H1 (cell line): ENCODE measurements around the gene TTC38. TPM values are rescaled to one million over a fixed set of nuclear protein-coding genes. Genes with fewer than 3 reads are reported as not detected.

ENCODE experiments used
- FOSL1 ChIP-seq: IDR thresholded peaks from 2 replicates; pipeline ENCODE4 v1.6.1; 2011; ENCODE audit warnings: mild to moderate bottlenecking, low read depth, low read length, moderate library complexity; ENCODE audit not compliant: insufficient read depth
- JUND ChIP-seq: IDR thresholded peaks from 2 replicates; pipeline ENCODE4 v1.6.1; 2011; ENCODE audit warnings: mild to moderate bottlenecking, improper control_type of control experiment, low read length
- SIRT6 ChIP-seq: IDR thresholded peaks from one replicate; pipeline ENCODE4 v1.7.1; 2012; ENCODE audit warnings: low read length, inconsistent platforms
- SP4 ChIP-seq: IDR thresholded peaks from 2 replicates; pipeline ENCODE4 v1.6.1; 2012; ENCODE audit warnings: low read length, inconsistent platforms
- polyA plus RNA-seq, 7 experiments: library from polyadenylated mRNA; depleted of rRNA in 3 of 7; stranded (reverse) in 5 of 7; unstranded in 2 of 7; fragments of >200 nt in 5 of 7; fragments of 200-250 nt in 2 of 7; gene quantifications; 1 replicate in 5 of 7; 2 replicates in 1 of 7; 4 replicates in 1 of 7; pipeline versions ENCODE4 v1.2.1 to v1.2.3, GENCODE V29; 2011 to 2013; ENCODE audit warnings: missing spikeins in 2 of 7, mixed read lengths in 2 of 7
- total RNA-seq: library from RNA; stranded (reverse); fragmentation: NEBNext Ultra II Directional; extraction: Animal tissue kit (Norgen Biotek cat#: 25700); gene quantifications from 2 replicates; pipeline ENCODE4 v1.2.1, GENCODE V29; 2021
- TF ChIP-seq, protein P1 (sequence below): fragments of 300-600 bp; sonication (generic); IDR thresholded peaks from 2 replicates; pipeline ENCODE4 v1.7.1; 2012; ENCODE audit warnings: low read length, moderate library complexity, mild to moderate bottlenecking, inconsistent platforms; ENCODE audit not compliant: insufficient replicate concordance
- TF ChIP-seq, protein P2 (sequence below): IDR thresholded peaks from 2 replicates; pipeline ENCODE4 v1.6.1; 2011; ENCODE audit warnings: low read depth, mild to moderate bottlenecking, low read length; ENCODE audit not compliant: insufficient read depth

The TTC38 gene
- total and polyA plus RNA-seq, 2 of the 8 experiments (the other 6 are each of a cell fraction or from before 2014, with no cell fraction given): 25.3 to 34.8 TPM

DNA sequence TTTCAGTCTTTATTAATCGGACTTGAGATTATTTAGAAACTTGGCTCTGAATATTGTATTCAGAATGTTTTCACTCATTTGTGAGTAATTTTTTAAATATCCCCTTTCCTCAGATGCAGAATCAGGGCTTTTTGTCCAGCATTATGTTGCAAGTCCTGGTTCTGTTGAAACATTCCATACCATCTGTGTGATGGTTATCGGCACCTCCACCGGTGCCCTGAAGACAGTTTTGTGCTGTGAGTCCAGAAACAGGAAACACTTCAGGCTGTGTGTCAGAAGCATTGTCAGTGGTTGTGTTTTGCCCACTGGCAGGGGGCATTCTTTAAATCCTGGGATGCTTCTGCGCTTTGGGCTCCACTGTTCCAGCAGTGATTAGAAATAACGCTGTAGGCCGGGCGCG is 38.1 kb upstream of the TTC38 start (continued):
- TF ChIP-seq, protein P1, sequence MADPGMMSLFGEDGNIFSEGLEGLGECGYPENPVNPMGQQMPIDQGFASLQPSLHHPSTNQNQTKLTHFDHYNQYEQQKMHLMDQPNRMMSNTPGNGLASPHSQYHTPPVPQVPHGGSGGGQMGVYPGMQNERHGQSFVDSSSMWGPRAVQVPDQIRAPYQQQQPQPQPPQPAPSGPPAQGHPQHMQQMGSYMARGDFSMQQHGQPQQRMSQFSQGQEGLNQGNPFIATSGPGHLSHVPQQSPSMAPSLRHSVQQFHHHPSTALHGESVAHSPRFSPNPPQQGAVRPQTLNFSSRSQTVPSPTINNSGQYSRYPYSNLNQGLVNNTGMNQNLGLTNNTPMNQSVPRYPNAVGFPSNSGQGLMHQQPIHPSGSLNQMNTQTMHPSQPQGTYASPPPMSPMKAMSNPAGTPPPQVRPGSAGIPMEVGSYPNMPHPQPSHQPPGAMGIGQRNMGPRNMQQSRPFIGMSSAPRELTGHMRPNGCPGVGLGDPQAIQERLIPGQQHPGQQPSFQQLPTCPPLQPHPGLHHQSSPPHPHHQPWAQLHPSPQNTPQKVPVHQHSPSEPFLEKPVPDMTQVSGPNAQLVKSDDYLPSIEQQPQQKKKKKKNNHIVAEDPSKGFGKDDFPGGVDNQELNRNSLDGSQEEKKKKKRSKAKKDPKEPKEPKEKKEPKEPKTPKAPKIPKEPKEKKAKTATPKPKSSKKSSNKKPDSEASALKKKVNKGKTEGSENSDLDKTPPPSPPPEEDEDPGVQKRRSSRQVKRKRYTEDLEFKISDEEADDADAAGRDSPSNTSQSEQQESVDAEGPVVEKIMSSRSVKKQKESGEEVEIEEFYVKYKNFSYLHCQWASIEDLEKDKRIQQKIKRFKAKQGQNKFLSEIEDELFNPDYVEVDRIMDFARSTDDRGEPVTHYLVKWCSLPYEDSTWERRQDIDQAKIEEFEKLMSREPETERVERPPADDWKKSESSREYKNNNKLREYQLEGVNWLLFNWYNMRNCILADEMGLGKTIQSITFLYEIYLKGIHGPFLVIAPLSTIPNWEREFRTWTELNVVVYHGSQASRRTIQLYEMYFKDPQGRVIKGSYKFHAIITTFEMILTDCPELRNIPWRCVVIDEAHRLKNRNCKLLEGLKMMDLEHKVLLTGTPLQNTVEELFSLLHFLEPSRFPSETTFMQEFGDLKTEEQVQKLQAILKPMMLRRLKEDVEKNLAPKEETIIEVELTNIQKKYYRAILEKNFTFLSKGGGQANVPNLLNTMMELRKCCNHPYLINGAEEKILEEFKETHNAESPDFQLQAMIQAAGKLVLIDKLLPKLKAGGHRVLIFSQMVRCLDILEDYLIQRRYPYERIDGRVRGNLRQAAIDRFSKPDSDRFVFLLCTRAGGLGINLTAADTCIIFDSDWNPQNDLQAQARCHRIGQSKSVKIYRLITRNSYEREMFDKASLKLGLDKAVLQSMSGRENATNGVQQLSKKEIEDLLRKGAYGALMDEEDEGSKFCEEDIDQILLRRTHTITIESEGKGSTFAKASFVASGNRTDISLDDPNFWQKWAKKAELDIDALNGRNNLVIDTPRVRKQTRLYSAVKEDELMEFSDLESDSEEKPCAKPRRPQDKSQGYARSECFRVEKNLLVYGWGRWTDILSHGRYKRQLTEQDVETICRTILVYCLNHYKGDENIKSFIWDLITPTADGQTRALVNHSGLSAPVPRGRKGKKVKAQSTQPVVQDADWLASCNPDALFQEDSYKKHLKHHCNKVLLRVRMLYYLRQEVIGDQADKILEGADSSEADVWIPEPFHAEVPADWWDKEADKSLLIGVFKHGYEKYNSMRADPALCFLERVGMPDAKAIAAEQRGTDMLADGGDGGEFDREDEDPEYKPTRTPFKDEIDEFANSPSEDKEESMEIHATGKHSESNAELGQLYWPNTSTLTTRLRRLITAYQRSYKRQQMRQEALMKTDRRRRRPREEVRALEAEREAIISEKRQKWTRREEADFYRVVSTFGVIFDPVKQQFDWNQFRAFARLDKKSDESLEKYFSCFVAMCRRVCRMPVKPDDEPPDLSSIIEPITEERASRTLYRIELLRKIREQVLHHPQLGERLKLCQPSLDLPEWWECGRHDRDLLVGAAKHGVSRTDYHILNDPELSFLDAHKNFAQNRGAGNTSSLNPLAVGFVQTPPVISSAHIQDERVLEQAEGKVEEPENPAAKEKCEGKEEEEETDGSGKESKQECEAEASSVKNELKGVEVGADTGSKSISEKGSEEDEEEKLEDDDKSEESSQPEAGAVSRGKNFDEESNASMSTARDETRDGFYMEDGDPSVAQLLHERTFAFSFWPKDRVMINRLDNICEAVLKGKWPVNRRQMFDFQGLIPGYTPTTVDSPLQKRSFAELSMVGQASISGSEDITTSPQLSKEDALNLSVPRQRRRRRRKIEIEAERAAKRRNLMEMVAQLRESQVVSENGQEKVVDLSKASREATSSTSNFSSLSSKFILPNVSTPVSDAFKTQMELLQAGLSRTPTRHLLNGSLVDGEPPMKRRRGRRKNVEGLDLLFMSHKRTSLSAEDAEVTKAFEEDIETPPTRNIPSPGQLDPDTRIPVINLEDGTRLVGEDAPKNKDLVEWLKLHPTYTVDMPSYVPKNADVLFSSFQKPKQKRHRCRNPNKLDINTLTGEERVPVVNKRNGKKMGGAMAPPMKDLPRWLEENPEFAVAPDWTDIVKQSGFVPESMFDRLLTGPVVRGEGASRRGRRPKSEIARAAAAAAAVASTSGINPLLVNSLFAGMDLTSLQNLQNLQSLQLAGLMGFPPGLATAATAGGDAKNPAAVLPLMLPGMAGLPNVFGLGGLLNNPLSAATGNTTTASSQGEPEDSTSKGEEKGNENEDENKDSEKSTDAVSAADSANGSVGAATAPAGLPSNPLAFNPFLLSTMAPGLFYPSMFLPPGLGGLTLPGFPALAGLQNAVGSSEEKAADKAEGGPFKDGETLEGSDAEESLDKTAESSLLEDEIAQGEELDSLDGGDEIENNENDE: no peak
- TF ChIP-seq JUND (no peak), SP4 (no peak), FOSL1 (no peak), SIRT6 (no peak)
- TF ChIP-seq, protein P2, sequence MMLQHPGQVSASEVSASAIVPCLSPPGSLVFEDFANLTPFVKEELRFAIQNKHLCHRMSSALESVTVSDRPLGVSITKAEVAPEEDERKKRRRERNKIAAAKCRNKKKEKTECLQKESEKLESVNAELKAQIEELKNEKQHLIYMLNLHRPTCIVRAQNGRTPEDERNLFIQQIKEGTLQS: no peak
- TF ChIP-seq, all 59 proteins: peak for 0
